ENCODE data around the gene LRTM1.
A peak's percentile ranks its signal among the peaks of the same experiment; 100 is the strongest.

Gene LRTM1

DNA sequence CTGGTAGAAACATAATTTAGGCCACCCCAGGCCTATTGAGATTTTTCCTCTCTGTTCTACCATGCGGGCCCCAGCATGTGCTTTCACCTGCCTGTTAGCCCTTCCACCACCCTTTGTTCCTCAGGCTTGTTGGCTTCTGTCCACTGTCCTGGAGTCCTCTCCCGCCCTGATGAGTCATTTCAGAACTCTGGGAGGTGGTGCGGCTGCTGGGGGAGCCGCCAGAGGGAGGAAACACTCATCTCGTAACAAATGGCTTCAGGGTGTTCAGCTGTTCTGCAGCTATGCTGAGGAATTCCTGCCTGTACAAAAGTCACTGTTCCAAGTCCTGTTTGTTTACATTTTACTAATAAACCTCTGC, 36.3 kb downstream of the LRTM1 start:
- DNase-seq (ENCODE audit: low spot score): peak; percentile 73

DNA sequence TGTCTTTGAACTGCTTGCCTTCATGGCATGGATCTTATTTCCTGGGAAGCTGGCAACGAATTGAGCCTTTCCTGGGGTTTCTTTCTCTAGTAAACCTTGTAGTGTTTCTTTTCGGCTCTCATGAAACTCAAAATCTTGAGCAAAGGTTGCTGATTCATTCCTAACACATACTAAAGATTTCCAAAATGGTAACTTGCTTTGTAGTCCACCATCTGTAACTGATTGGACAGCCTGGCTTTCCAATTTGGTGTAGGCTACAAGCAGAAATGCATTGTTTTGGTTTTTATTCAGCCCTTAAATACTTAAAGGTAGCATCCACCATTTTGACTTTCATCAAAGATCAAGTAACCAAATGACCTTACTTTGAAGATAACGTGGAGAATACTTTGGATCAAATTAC, 38.1 kb downstream of the LRTM1 start:
- DNase-seq (ENCODE audit: low spot score): no peak

DNA sequence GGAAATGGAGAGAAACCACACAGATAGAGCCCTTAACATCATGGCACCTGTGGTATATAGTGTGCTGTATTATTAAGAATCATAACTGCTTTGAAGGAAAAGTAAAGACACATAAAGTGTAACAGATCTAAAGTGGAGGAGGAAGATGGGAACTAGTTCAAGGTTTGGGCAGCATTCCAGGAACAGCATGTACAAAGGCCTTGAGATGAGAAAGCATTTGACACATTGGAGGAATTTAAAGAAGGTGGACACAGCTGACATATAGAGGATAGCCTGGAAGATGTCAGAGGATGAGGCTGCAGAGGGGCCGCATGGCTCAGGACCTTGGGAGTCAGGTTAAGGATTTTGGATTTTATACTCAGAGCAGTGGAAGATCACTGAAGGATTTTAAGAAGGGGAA, 39.0 kb downstream of the LRTM1 start:
- no peak for DNase-seq (ENCODE audit: low spot score)

DNA sequence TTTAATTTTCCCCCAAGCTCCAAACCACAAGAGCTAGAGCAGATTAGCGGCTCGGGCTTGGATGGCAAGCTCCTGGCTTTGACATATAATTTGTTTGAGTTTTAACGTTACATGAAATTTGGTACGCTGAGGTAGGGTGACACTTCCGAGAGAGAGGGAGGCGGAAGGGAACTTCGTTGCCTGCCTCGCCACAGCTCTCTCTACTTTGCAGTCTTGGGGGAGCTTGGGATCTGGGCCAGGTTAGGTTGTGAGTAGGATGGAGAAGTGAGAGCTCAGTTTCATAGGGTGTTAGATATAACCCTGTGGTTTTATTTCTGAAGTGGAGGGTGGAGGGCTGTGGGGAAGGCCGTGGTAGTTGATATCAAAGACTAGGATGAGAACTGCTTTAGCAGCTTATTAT, 39.7 kb downstream of the LRTM1 start:
- DNase-seq (ENCODE audit: low spot score): no peak

DNA sequence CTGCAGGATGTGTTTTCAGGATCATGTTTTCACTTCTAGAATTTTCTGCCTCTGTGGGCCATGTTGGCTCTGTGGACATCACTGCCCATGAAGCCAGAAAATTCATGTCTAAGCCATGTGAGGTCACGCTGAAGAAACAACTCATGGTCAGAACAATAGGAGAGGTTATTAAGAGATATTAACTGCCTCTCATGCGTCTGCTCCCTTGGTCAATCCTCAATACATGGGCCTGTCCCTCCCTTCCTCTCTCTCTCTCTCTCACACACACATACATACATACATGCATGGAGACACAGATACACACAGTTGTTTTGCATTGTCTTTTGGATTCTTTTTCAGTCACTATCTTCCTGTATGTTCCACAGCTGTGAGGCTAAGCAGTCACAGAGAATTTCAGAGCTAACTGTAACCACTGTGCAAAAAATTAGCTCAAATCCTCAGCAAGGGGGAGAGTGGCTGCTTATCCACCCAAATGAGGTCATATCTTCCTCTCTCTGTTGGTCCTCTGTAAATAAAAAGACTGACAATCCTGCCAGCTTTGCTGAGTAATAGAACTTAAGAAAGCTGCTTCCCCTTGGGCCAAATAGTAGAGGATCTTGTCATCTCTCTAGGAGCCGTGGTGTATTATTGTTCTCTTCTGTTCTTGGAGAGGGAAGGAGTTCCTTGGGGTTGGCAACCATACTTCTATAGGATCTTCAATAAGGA, 45.6 kb downstream of the LRTM1 start:
- no peak for DNase-seq (ENCODE audit: low spot score)

DNA sequence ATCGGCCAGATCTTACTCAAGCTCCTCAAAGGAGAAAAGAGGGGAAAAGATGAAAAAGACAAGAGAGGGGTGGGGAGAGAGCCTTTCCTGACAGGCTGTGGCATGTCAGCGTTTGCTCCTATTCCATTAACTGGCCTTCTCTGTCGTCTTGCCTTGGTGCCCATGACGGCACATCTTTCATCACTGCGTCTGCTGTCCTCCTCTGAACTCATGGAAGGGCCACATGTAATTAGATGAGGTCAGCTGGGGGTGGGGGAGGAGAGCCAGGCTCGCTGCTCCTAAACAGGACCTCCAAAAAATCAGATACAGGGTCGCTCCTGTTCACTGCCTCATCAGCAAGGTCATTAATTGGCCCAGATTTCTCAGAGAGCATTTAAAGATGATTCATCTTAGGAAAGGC, 49.7 kb downstream of the LRTM1 start:
- no peak for DNase-seq (ENCODE audit: low spot score)

DNA sequence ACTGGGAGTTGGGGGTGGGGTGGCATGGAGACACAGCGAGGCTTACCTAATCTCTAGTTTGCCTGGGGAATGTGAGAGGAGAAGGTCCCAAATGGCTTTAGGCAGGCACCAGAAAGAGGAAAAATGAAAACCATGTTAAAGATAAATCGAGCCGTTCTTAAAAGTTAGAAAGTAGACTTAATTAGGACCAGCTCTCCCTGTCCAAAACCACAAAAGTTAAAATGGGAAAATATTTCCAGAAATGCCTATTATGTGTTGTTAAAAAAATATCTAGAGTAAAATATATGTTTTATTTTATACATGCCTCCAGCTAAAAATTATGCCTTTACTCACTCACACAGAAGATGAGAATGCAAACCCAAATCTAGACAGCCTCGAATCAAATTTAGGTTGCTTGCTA, 50.1 kb downstream of the LRTM1 start:
- DNase-seq (ENCODE audit: low spot score): no peak

DNA sequence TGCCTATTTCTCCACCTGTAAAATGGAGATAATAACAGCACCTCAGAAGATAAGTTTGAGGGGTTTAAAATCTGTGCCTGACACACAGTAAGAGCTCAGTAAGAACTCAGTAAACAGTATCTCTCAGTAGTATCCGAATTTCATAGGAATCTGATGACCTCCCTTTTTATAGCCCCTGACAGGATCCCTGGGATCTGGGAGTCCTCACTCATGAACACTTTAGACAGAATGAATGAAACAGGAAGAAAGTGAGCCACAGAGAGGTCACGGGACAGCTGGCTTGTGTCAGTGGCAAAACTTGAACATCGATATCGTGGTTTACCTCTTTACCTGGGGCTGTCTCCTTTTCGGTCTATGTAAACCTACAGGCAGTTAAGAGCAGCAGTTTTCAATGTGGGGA, 51.2 kb downstream of the LRTM1 start:
- no peak for DNase-seq (ENCODE audit: low spot score)

DNA sequence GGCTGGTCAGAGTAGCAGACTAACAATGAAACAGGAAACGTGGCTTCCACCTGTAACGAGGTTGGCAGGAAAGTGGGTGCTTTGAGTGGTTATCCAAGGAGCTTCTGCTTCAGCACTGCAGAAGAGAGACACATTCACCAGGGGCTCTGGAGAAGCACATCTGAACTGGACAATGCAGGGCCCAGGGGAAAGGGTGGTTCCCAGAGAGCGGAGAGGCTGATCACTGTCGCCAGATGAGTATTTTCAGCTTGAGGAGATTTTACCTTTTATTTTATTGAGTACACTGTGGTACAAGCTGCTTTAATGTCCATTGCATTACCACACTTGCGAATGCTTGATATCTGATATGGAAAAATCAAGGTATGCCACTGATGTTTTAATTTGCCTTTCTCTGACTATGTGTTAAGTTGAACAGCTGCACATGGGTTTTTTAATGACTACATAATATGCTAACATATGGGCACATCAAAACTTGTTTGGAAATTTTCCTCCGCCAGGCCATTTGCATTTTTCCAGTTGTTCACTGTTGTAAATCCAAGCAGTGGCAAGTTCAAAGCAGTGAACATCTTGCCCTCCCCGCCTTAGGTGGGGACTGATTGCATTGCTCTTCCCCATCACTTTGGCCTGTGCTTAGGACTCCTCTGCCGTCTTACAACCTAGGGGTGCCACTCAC, 52.1 kb downstream of the LRTM1 start:
- no peak for DNase-seq (ENCODE audit: low spot score)

DNA sequence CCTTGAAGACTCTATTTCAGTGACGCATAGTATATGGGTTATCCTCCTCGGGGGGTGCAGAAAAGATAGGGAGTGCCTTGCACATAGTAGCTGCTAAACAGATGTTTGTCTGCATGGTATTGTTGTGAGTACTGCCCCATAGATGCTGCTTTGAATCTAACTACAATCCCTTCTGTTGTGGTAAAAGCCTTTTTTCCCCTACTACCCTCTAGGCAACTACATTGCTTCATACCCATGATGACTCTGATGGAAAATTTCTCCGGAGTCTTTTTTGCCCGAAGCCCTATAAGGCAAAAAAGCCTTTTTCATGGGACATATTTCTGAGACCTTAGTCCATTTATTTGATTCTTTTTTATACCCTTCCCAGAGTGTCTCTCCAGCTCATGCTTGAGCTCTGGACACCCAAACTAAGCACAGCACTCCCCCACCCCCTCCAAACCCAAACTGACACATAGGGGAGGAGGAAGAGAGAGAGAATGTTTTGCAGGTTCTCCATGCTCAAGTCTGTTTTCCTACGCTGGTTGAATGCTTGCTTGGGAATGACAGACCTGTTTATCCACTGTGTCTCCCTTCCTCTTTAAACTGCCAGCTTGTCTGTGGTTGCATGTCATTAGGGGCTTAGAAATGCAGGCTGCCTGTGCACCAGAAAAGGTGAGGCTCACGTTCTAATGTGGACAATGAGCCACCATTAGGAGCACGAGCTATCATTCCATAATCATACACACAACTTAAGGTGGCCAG, 52.9 kb downstream of the LRTM1 start:
- DNase-seq (ENCODE audit: low spot score): no peak

DNA sequence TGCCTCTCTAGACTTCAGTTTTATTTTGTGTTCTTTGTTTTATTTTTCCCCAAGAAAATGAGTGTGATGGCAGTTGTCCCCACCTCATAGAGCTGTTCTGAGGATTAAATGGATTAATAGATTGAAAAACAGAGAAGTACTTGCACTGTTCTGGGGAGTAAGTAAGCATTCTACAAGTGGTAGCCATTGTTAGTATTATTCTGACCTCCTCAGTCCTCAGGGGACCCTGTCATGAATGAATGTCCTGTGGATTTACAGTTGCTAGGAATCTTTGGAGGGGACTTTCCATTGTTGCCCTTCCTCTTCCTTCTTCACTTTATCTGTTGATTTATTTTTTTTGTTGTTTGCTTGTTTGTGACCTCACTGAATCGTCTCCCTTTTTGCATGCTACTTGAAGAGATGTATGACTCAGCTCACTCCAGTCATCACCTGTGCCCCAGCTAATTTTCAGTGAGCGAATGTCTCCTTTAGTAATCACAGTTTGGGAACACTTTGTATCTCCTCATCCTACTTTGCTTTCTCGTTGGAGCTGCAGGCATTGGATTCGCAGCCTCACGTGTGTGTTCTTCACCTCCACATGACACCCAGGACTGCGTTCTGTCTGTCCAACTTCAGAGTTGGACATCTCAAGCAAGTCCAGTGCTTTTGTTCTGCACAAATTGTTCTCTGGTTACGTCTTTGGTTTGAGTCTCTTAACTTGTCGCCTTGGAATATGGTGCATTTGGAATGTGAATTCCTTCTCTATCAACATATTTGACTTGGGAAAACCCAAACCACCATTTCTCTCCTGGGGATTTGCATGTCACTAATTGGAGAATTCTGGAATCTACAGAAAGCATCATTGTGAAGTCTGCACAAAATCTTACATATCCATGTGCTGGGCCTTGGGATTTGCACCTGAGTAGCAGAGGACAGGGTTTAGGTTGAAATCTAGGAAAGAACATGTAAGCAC, 54.5 kb downstream of the LRTM1 start:
- no peak for DNase-seq (ENCODE audit: low spot score)

DNA sequence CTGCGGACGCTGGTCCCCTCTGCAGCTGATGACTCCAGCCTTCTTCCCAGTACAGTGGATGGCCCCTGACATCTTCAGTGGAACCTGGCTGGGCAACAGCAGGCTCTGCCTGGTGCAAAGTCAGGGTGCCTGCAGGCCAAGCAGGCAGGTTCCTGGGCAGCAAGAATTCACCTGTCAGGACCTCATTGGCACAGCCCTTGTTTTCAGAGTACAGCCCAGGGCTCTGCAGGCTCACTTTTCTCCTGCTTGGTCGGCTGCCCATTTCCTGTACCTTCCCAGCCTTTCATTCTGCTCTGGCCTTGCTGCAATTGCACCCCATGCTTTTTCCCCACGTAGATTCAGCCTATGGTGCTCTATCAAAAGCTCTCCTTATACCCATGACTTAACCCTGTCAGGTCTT, 56.0 kb downstream of the LRTM1 start:
- no peak for DNase-seq (ENCODE audit: low spot score)

DNA sequence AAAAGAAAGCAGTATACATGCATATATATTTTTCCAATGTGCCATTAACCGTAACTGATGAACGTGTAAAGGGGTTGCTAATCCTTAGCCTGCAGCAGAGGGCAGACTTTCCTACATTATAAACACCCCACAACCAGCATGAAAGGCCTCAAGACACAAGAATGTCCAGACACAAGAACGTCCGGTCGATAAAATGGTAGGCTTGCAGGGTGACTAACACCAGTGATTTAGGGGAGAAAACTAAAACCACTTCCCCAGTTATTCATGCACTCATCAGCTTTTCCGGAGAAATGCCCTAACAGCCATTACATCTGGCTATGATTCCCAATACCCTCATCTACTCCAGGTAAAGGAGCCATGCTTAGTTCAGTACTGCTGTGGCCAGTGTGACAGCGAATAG, 57.4 kb downstream of the LRTM1 start:
- peak; percentile 79 for DNase-seq (ENCODE audit: low spot score)

Measured in COLO829 (cell line).